HG03442 (cell line): ENCODE results near the gene KRTAP5-11.
"Not testable (repeated sequence)": the region's sequence is repeated elsewhere in the genome, so short reads cannot be mapped to it uniquely, and the experiment has no call there.

Source experiments
- ATAC-seq: cut with Tn5 transposase; IDR thresholded peaks from one replicate; pipeline ENCODE4 v1.9.1; 2021; ENCODE audit warnings: mild to moderate bottlenecking, moderate library complexity; ENCODE audit not compliant: unreplicated experiment

The KRTAP5-11 gene

GRCh38 chr11:71582969-71583368, 294 bp upstream of the KRTAP5-11 start:
- ATAC-seq = not testable (repeated sequence)

- ATAC-seq = no peak
These were observed 849 bp downstream of the KRTAP5-11 start for GRCh38 chr11:71581826-71582225.

- ATAC-seq = no peak
These were observed 2.3 kb downstream of the KRTAP5-11 start for GRCh38 chr11:71580057-71581003.

- not testable (repeated sequence) for ATAC-seq
These were observed 3.2 kb downstream of the KRTAP5-11 start for GRCh38 chr11:71579513-71579912.

- no peak for ATAC-seq
These were observed 5.1 kb downstream of the KRTAP5-11 start for GRCh38 chr11:71577469-71578004.

- not testable (repeated sequence) for ATAC-seq
These were observed 5.8 kb downstream of the KRTAP5-11 start for GRCh38 chr11:71576688-71577465.

GRCh38 chr11:71575723-71576424, 6.8 kb downstream of the KRTAP5-11 start:
- ATAC-seq = no peak

GRCh38 chr11:71574418-71574817, 8.3 kb downstream of the KRTAP5-11 start:
- ATAC-seq = no peak

GRCh38 chr11:71572811-71573210, 9.9 kb downstream of the KRTAP5-11 start:
- ATAC-seq = no peak

- not testable (repeated sequence) for ATAC-seq
These were observed 11.4 kb downstream of the KRTAP5-11 start for GRCh38 chr11:71571101-71571850.

GRCh38 chr11:71568704-71569349, 13.8 kb downstream of the KRTAP5-11 start:
- ATAC-seq = no peak

- not testable (repeated sequence) for ATAC-seq
These were observed 15.0 kb downstream of the KRTAP5-11 start for GRCh38 chr11:71567633-71568032.

- not testable (repeated sequence) for ATAC-seq
These were observed 15.8 kb downstream of the KRTAP5-11 start for GRCh38 chr11:71566626-71567599.

GRCh38 chr11:71566081-71566620, 16.5 kb downstream of the KRTAP5-11 start:
- no peak for ATAC-seq

GRCh38 chr11:71565263-71565662, 17.4 kb downstream of the KRTAP5-11 start, which contains the start of gene KRTAP5-10:
KRTAP5-10 (plus strand) TSS chr11:71565563; CDS start chr11:71565588, 25 bp downstream.
- ATAC-seq = no peak

- no peak for ATAC-seq
These were observed 18.2 kb downstream of the KRTAP5-11 start for GRCh38 chr11:71564430-71564829.

GRCh38 chr11:71563406-71563805, 19.3 kb downstream of the KRTAP5-11 start:
- no peak for ATAC-seq

- ATAC-seq = no peak
These were observed 20.6 kb downstream of the KRTAP5-11 start for GRCh38 chr11:71562120-71562519.
